HG02973 (cell line): ENCODE data around the gene NPW.

ENCODE experiments used
- ATAC-seq: cut with Tn5 transposase; IDR thresholded peaks from one replicate; pipeline ENCODE4 v1.9.1; 2021; ENCODE audit warnings: moderate library complexity; ENCODE audit not compliant: unreplicated experiment

Gene NPW

GRCh38 chr16:2019518-2019920, at the start of gene NPW:
Gene NPW (plus strand): TSS chr16:2019785.
- ATAC-seq, result no peak

- peak; percentile 70 for ATAC-seq
Observed at GRCh38 chr16:1971796-1972489, 47.6 kb upstream of the NPW start, which contains the start of gene TBL3. Gene TBL3 (plus strand): TSS chr16:1972053. CDS start chr16:1972165, 112 bp downstream.

- ATAC-seq, result no peak
Observed at GRCh38 chr16:1972490-1972877, 47.1 kb upstream of the NPW start.

GRCh38 chr16:1973461-1974156, 46.0 kb upstream of the NPW start:
- no peak for ATAC-seq

DNA sequence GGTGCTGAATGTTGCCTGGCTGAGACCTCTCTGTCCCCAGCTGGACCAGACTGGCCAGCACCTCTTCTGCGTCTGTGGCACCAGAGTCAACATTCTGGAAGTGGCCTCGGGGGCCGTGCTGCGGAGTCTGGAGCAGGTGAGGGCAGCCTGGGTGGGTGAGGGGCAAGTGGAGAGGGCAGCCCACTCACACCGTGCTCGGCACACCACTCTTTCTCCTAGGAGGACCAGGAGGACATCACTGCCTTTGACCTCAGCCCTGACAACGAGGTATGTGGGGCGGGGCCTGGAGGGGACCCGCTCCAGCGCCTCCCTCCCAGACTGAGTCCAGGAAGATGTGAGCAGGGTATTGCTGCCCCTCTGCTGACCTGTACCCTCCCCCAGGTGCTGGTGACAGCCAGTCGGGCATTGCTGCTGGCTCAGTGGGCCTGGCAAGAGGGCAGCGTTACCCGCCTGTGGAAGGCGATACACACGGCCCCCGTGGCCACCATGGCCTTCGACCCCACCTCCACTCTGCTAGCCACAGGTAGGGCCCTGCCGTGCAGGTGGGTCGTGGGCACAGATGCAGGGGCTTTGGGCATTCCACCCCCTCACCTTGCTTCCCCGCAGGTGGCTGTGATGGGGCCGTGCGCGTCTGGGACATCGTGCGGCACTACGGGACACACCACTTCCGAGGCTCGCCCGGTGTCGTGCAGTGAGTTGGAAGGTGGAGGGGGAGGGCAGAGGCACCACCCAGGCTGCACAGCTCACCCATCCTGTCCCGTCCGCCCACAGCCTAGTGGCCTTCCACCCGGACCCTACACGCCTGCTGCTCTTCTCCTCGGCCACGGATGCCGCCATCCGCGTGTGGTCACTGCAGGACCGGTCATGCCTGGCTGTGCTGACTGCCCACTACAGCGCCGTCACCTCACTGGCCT, 45.2 kb upstream of the NPW start:
- ATAC-seq, result no peak

DNA sequence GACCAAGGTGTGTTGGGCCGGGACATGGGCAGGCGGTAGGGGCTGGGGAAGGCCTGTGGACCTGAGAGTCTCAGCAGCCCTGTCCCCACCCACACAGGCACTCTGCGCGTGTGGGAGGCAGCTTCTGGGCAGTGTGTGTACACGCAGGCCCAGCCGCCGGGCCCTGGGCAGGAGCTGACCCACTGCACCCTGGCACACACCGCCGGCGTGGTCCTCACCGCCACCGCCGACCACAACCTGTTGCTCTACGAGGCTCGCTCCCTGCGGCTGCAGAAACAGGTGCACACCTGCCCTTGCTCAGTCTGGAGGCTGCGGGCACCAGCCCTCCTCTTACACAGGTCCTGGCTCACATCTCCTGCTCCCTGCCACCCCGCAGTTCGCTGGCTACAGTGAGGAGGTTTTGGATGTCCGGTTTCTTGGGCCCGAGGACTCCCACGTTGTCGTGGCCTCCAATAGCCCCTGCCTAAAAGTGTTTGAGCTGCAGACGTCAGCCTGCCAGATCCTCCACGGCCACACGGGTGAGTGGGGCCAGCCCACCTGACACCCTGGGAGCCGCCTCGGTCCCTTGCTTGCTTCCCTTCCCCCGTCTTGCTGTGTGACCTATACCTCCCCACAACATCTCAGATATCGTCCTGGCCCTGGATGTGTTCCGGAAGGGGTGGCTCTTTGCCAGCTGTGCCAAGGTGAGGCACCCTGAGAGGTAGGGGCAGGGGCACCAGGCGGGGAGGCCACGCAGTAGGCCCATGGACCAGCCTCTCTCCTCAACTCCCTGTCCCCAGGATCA, 44.0 kb upstream of the NPW start:
- ATAC-seq, result no peak

- no peak for ATAC-seq
Observed at GRCh38 chr16:1976216-1976520, 43.4 kb upstream of the NPW start.

- ATAC-seq, result no peak
Observed at GRCh38 chr16:1976951-1977874, 42.4 kb upstream of the NPW start.

DNA sequence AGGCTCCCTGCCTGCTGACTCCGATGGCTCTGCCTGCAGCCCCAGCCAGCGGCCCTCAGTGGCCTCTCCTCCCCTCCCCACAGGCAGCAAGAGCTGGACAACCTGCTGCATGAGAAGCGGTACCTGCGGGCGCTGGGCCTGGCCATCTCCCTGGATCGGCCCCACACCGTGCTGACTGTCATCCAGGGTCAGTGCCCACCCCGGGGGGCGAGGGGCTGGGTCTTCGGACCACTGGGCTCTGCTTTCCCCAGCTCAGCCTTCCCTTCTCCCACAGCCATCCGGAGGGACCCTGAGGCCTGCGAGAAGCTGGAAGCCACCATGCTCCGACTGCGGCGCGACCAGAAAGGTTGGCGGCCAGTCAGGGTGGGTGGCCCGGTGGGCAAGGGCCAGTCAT, 41.7 kb upstream of the NPW start:
- no peak for ATAC-seq

DNA sequence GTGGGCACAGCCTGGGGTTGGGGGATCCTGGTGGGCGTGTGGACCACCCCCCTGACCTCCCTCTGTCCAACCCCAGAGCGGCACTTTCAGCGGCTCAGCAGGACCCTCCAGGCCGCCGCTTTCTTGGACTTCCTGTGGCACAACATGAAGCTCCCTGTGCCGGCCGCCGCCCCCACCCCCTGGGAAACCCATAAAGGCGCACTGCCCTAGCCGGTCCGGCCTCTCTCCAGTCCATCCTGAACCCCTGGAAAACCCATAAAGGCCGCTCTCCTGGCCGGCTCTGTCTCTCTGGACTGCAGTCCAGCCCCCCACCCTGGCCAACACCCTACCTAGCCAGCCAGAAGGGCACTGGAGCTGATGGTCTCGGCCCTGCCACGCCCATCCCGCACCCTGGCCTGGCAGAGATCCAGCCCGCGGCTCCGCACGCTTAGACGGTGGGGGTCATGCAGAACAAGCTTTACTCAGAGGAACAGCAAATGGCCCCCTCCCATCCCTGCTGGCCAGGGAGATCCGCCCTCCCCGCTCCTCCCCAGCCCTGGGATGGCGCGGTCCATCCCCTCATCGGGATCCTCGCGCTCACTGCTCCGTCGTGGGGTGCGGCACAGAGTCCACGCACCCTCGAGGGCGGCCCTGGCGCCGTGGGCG, 41.0 kb upstream of the NPW start:
- ATAC-seq, result no peak

DNA sequence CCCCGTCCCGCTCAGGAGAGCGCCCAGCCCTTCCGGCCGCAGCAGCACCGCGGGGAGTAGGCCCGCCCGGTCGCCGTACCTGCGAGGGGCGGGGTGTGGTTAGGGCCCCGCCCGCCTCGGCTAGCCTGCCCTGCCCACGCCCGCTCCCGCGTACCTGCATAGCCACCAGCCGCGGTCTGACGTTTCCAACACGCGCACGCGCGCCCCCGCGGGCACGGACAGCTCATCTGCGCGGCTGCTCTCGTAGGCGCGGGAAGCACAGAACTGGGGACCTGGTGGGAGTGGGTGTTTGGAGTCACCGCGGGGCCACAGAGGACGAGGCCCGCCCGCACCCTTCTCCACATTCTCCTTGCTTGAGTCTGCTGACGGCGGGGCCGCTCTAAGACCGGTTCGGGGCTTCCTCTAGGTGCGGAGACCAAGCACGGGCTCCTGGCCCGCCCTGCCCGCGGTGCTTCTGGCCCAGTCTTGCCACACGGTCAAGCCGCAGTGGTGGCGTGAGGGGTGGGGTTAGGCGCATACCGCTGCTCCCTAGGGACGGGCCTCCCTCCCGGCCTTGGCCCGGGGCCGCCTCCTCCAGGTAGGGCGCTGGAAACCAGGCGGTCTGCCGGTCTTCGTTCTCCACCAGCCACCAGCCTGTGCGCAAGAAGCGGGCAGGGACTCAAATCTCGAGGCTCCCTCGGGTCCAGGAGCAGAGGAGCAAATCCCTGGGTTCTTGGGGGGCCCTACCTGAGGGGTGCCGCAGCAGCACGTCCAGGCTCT, 40.1 kb upstream of the NPW start:
- no peak for ATAC-seq

- ATAC-seq, result no peak
Observed at GRCh38 chr16:1980030-1980769, 39.4 kb upstream of the NPW start.

- ATAC-seq, result no peak
Observed at GRCh38 chr16:1980770-1981087, 38.9 kb upstream of the NPW start.

- no peak for ATAC-seq
Observed at GRCh38 chr16:1981398-1981836, 38.2 kb upstream of the NPW start, which contains the start of gene NOXO1. Gene NOXO1 (minus strand): TSS chr16:1981469. CDS start chr16:1981179, 290 bp downstream.

DNA sequence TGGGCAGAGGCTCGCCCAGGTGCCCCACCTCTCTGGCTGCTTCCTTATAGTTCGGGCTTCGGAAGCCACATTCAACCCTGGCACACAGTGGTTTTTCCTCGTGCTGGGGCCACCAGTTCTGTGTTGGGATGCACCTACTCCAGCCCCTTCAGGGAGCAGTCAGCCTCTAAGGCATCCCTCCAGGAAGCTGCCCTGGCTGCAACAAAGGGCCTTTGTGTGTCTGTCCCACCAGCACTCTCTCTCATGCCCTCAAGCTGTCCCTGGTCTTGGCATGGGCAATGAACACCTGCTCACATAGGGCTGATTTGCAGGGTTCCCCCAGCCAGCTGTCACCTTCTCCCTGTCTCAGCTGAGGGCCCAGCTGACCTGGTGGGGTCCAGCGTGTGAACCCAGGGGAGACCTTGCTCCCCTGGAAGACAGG, 37.6 kb upstream of the NPW start:
- ATAC-seq, result no peak

DNA sequence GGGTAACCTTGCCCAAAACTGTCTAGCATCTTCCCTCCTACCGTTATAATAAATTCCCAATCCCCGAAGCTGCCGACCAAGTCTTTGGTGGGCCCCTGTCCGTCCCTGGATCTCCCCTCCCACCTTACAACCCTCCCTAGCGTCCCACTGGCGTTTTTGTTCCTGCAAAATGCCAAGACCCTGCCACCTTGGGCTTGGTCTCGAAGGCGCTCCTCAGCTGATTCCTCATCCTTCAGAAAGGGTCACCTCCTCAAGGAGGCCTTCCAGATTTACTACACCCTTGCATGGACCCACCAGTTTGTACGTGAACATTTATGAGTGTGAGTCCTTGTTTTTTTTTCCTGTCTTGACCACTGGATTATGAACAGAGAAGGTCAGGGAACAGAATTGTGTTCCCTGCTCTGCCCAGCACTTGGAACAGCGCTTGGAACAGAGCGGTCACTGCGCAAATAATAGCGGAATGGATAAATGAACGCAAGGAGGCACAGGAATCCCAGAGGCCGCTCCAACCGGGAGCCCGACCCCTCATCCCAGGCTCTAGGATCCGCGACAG, 36.5 kb upstream of the NPW start:
- ATAC-seq, result no peak

GRCh38 chr16:1983544-1984346, 35.8 kb upstream of the NPW start, which contains the start of gene GFER:
Gene GFER (plus strand): TSS chr16:1984193. CDS start chr16:1984219, 26 bp downstream.
- ATAC-seq, result peak; percentile 54
